GM18907 (cell line): ENCODE data around the gene SMIM3.
A peak's percentile ranks its signal among the peaks of the same experiment; 100 is the strongest.
"Not testable (repeated sequence)": the region's sequence is repeated elsewhere in the genome, so short reads cannot be mapped to it uniquely, and the experiment has no call there.

Experiments
- ATAC-seq: cut with Tn5 transposase; IDR thresholded peaks from one replicate; pipeline ENCODE4 v1.9.1; 2021; ENCODE audit warnings: mild to moderate bottlenecking, moderate library complexity; ENCODE audit not compliant: unreplicated experiment

The SMIM3 gene

GRCh38 chr5:150778517-150779396 is at the start of gene SMIM3:
Gene SMIM3, plus strand, starts transcription at chr5:150778757. Its CDS starts 16,684 bp downstream, at chr5:150795441.
- ATAC-seq: no peak

DNA sequence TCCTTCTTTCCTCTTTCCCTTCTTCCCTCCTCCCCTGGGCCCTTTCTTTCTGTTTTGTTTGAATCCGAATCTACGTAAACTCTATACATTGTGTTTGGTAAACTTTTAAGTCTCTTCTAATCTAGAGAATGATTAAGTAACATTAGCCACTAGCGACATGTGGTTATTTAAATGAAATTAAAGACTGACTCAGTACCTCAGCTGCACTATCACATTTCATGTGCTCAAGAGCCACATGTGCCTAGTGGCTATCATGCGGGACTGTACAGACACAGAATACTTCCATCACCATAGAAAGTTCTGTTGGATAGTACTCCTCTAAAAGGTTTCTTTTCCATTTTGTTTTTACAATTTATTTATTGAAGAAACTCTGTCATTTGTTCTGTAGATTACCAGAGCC is 48.7 kb upstream of the SMIM3 start:
- ATAC-seq: no peak

DNA sequence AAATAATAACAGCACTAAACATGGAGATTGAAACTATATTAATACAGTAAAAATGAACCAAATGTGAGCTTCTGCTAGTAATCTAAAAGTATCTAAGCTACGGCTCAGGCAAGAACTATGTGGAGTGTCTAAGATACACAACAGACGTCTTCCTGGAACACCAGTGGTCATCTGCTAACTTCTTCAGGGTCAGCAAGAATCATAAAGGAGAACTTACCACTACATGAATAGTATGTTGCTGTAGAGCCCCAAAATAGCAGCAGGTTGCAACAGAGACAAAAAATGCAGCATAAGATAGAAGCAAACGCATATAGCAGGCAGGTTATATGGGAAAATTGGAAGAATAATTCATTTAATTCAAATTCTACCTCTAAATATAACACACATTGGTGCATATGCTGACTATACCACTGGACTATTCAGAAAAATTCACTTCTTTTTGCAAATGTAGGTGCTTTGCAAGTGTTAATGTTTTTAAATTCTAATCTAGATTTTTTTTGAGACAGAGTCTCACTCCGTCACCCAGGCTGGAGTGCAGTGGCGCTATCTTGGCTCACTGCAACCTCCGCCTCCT is 46.8 kb upstream of the SMIM3 start:
- no peak for ATAC-seq

DNA sequence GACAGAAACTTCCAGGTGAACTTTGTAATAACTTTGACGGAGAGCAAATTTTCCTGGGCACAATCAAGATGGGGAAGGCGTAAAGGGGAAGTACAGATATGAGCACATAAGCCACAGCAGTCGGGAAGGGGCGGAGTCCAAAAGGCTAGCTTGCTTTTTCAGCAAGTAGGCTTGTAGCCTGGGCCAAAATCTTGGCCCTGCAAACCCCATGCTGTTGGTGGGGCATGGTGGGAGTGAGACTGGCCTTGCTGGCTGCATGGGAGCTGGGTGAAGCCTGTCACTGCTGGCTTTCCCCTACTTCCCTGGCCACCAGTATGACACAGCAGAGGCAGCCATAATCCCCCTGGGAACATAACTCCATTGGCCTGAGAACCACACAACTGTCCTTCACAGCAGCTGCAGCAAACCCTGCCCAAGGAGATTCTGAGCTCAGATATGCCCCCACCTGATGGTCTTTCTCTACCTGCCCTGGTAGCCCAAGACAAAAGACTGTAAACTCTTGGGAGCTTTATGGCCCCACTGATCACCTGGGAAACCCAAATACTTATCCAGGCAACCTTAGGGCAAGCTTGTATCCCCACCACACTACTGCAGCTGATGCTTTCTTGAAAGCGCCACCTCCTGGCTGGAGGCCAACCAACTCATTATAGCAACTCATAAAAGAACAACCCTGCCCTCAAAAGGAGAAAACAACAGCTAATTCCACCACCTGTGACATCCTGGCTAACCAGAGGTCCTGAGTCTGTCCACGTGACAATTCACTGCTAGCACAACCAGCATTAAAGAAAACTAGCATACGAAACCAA is 43.8 kb upstream of the SMIM3 start:
- peak; percentile 76 for ATAC-seq

DNA sequence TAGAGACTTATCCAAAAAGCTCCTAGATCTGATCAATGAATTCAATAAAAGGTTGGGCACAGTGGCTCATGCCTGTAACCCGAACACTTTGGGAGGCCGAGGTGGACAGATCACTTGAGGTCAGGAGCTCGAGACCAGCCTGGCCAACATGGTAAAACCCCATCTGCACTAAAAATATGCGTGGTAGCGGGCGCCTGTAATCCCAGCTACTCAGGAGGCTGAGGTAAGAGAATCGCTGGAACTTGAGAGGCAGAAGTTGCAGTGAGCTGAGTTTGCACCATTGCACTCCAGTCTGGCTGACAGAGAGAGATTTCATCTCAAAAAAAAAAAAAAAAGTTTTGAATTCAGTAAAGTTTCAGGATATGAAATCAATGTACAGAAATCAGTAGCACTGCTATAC is 39.7 kb upstream of the SMIM3 start:
- ATAC-seq: no peak

- no peak for ATAC-seq
These were observed 37.6 kb upstream of the SMIM3 start for GRCh38 chr5:150740992-150741391.

- ATAC-seq: not testable (repeated sequence)
These were observed 36.0 kb upstream of the SMIM3 start for GRCh38 chr5:150742455-150743141.

DNA sequence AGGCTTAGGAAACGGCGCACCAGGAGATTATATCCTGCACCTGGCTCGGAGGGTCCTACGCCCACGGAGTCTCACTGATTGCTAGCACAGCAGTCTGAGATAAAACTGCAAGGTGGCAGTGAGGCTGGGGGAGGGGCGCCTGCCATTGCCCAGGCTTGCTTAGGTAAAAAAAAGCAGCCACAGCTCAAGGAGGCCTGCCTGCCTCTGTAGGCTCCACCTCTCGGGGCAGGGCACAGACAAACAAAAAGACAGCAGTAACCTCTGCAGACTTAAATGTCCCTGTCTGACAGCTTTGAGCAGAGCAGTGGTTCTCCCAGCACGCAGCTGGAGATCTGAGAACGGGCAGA is 35.4 kb upstream of the SMIM3 start:
- ATAC-seq: not testable (repeated sequence)

DNA sequence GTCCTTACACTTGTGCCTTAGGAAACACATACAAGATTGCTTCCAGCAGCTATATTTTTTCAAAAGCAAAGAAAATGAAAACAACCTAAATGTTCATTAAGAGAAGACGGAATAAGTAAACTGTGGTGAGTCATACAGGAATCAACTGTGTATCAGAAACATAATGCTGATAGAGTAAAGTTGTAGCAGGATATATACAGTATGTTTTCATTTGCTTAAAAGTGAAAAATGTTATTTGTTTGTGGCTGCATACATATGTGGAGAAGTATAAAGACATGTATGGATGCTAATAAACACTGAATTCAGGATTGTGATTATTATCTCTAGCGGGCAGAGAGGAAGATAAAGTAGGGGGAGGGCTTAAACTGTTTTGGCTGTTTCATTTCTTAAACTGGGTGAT is 28.1 kb upstream of the SMIM3 start:
- no peak for ATAC-seq

DNA sequence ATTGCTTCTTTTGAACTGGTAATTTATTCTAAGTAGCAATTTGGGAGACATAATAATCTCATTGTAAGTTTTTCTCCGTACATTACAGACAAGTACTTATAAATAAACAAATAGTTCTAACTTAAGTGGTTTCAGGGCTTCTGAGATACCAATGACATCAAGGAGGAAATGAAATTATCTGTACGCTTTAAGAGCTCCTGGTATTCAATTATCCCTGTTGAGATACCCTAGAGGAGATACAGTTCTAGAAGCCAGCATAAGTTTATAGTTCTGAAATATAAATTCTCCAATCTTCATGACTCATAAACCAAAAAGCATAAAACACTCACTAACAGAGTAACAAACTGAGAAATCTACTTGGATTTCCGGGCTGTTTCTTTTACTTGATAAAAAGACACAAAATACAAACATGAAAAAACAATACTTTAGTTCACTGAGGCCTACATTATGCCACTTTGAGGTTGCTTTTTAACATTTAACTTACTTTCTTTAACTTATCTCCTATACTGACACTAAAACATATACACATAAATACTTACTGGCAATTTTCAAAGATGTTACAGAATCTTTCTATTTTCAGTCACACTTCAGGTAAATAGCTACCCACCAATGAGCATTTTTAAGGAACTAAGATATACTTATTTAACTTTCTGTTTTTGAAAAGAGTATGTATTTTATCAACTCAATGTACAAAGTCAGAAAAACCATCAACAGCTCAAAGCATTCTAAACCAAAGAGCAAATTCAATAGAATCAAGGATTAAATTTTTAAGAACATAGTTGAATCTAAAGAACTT is 27.3 kb upstream of the SMIM3 start:
- no peak for ATAC-seq

DNA sequence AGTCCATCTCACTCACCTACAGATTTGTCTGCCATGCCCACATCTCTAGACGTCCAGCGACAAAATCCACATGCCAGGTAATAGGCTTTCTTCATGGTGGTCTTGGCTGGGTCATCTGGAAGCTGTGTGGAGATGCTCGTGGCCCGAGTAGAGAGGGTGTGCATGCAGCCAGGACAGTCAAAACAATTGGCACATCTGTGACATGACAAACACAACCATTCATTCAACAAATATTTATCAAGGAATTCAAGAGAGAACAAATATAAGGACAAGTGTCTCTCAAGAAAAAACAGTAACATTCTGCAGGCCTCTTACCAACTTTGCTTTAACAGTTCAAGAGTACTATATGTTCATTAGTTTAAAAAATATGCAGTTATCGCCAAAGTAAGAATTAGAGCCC is 25.1 kb upstream of the SMIM3 start:
- ATAC-seq: no peak

DNA sequence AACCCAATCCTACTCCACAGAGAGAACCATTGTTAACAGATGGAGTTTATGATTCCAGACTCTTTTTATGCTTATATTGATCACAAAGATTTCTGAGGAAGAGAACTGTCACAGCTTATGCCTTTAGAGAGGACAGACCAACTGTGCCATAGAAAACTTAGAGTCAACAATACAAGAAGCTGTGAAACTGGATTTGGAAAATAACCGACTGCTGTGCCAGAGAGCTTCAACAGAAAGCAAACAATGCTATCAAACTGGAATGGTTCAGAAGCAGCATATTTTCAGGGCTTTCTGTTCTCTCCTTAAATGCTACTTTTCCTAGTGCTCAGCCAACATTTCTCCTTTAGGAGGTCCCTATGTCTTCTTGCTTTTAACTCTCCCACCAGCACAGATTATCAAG is 24.7 kb upstream of the SMIM3 start:
- ATAC-seq: no peak

DNA sequence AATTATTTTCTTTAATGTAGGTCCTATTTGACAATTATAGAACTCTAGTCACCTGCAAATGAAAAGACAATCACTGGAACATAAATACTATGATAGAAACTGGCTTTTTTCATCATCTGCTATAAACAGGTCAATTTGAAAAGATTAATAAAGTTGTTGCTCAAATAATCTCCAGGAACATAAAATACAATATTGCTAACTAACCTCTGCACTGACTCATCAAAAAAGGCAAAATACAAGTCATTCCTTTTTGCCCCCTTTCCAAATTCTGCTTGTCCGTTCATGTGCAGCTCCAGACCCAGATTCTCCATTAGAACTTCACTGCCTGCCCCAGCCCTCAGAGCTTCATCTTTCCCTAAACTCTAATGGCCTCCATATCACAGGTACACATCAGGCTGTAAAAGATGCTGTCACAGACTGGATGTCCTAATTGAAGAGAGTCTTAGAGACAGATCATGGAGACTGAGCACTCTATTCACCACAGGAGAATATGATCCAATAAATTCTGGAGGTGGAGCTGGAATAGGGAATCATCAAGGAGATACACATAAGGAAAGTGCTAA is 21.4 kb upstream of the SMIM3 start:
- ATAC-seq: no peak

DNA sequence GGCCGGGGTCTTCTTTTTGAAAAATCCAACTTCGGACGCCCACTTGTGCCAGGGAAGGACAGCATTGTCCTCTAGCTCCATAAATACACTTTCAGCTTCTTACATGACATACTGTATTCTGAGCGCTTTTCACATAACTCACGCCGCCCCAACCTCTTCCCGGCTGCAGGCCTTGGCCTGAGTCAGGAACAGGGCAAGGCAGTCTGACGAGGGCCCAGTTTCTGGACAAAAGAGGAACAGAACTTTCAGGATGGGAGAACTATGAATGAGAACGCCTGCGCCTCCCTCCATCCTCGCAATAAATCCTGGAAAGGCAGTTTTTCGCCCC is 20.4 kb upstream of the SMIM3 start:
- ATAC-seq: peak; percentile 27

- ATAC-seq: peak; percentile 95
These were observed 19.8 kb upstream of the SMIM3 start, which contains the start of gene DCTN4 for GRCh38 chr5:150758531-150759333. Gene DCTN4, minus strand, starts transcription at chr5:150759017. Its CDS starts 24 bp downstream, at chr5:150758993.

GRCh38 chr5:150759334-150759583 is 19.3 kb upstream of the SMIM3 start:
- ATAC-seq: no peak

DNA sequence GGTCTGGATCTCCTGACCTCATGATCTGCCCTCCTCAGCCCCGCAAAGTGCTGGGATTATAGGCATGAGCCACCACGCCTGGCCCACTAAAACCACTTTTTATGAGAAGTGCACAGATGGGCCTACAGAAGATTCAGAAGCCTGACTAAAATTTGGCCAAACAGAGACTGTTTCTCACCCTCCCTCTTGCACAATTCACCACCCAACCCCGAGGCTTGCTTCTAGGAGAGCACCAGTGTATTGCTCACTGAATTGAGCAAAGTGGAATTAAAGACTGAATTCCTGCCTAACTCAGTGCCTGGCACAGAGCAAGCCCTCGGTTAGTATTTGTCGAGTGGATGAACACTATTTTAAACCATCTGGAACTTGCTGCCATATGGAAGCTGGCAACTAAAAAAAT is 16.3 kb upstream of the SMIM3 start:
- ATAC-seq: no peak

DNA sequence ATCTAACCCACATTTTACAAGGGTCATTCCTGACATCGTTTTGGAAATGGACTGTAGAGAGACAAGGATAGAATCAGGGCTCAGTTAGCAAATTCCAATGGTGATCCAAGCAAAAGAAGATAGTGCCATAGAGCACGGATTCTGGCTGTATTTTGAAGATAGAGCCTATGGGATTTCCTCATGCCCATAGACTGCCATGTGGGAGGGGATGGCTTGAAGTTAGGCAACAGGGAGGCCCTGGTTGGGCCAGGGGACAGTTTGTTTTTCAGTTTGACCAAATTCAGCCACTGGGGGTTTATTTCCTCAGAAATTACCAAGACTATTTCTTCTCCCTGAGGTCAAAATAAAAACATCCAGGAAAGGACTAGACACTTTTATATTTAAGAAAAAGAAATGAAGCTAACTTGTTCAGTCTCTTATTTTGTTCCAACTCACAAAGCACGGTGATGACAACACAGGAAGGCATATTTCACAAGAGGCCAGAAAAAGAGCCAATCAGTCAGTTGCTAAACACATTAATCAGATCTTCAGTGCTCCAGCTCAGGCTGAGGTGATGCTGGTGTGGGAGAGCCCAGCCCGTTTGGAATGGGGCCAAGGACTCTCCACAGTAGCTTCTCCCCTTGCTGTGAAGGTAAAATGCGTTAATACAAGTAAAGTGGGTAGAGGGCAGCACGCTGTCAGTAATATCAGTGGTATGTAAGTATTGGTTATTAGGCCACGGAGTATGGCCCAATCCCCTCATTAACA is 15.4 kb upstream of the SMIM3 start:
- ATAC-seq: no peak

- ATAC-seq: no peak
These were observed 14.0 kb upstream of the SMIM3 start for GRCh38 chr5:150764530-150764929.
